ENCODE results near the gene TCF12. TPM values are rescaled to one million over a fixed set of nuclear protein-coding genes. Genes with fewer than 3 reads are reported as not detected.
A peak's percentile ranks its signal among the peaks of the same experiment; 100 is the strongest.

The TCF12 gene
- total RNA-seq, 1 donor from 2014 or later, result 46.5 TPM

GRCh38 chr15:57337868-57338411 is 419.5 kb downstream of the TCF12 start:
- ATAC-seq, result peak; percentile 72
- DNase-seq (ENCODE audit: missing footprints), result no peak
- intact Hi-C loops (cut with DNase I), result no loop called here

GRCh38 chr15:57339321-57339720 is 420.9 kb downstream of the TCF12 start:
- DNase-seq (ENCODE audit: missing footprints) (no peak), ATAC-seq (no peak)
- intact Hi-C loops (cut with DNase I), result no loop called here

Other genes with a start within 250 kb of the TCF12 start
- 20.8 TPM for gene ZNF280D, start 185.1 kb upstream of the TCF12 start, total RNA-seq